Lung (tissue), 12 donors: ENCODE results near the gene ING2. TPM values are rescaled to one million over a fixed set of nuclear protein-coding genes. Genes with fewer than 3 reads are reported as not detected.
"Not testable (repeated sequence)": the region's sequence is repeated elsewhere in the genome, so short reads cannot be mapped to it uniquely, and the experiment has no call there.

ENCODE experiments used
- ATAC-seq: fragments of 200-7000 bp; cut with Tn5 transposase; one replicate; pipeline ENCODE4 v1.9.1; 2020; ENCODE audit warnings: moderate number of reproducible peaks; ENCODE audit not compliant: insufficient read depth, low FRiP score
- DNase-seq, 3 donors: peaks; one replicate each; pipeline ENCODE4 v3.0.0-alpha.2; 2013 to 2017
- H3K27ac ChIP-seq, 2 donors: one replicate each; pipeline ENCODE4 v1.5.1; 2013; ENCODE audit warnings: mild to moderate bottlenecking in 2 of 2, moderate library complexity in 2 of 2, control low read depth in 1 of 2, inconsistent platforms in 1 of 2, low read depth in 1 of 2, low read length in 1 of 2
- H3K27me3 ChIP-seq, 3 donors: one replicate each; pipeline ENCODE4 v1.5.1; 2013; ENCODE audit warnings: low read length in 2 of 3; ENCODE audit not compliant: control insufficient read depth in 3 of 3, insufficient read depth in 3 of 3
- H3K36me3 ChIP-seq, 4 donors: one replicate each; pipeline ENCODE4 v1.5.1; 2013; ENCODE audit warnings: low read length in 4 of 4, mild to moderate bottlenecking in 1 of 4, moderate library complexity in 1 of 4; ENCODE audit not compliant: control insufficient read depth in 4 of 4, insufficient read depth in 4 of 4
- H3K4me1 ChIP-seq, 5 donors: one replicate each; pipeline ENCODE4 v1.5.1; 2013; ENCODE audit warnings: low read length in 5 of 5, mild to moderate bottlenecking in 2 of 5, moderate library complexity in 1 of 5; ENCODE audit not compliant: control insufficient read depth in 5 of 5, insufficient read depth in 5 of 5
- H3K4me3 ChIP-seq: one replicate; pipeline ENCODE4 v1.5.1; 2013; ENCODE audit warnings: mild to moderate bottlenecking, control low read depth, moderate library complexity
- H3K9ac ChIP-seq, 2 donors: one replicate each; pipeline ENCODE4 v1.5.1; 2013; ENCODE audit warnings: low read length in 2 of 2, control low read depth in 1 of 2; ENCODE audit not compliant: insufficient read depth in 1 of 2
- H3K9me3 ChIP-seq, 4 donors: one replicate each; pipeline ENCODE4 v1.5.1; 2013; ENCODE audit warnings: low read length in 3 of 4, mild to moderate bottlenecking in 1 of 4, moderate library complexity in 1 of 4; ENCODE audit not compliant: control insufficient read depth in 4 of 4, insufficient read depth in 3 of 4
- CTCF ChIP-seq: IDR thresholded peaks from 2 replicates; pipeline ENCODE4 v1.5.1; 2012; ENCODE audit warnings: mild to moderate bottlenecking; ENCODE audit errors: control extremely low read depth, extremely low read depth
- WGBS, 2 donors: extraction: QIAGEN DNeasy Blood & Tissue Kit; methylation state at CpG; one replicate each; pipeline ENCODE4 v1.1.7; 2013; 5-methylcytosine and 5-hydroxymethylcytosine counted together
- polyA plus RNA-seq, 2 donors: library from polyadenylated mRNA; stranded (reverse); fragments of 200-250 nt; gene quantifications; one replicate each; pipeline ENCODE4 v1.2.1, GENCODE V29; 2013
- total RNA-seq, 2 donors: library from RNA; depleted of rRNA in 1 of 2; stranded (reverse); fragments of >200 nt in 1 of 2; gene quantifications; one replicate each; pipeline ENCODE4 v1.2.1, GENCODE V29; 2014 to 2021
- donor health status: control.
- donor health status: control.
- donor health status: Bipolar disorder and iron deficiency.
- donor health status: healthy.
- donor health status: DM: yes; HTN: yes; CAD: no.

ING2 gene
- total and polyA plus RNA-seq, 4 donors = 8.5 to 21.9 (median 9.8) TPM

- not testable (repeated sequence) for H3K9ac ChIP-seq, H3K27ac ChIP-seq, H3K36me3 ChIP-seq, H3K4me3 ChIP-seq, DNase-seq, ATAC-seq, H3K4me1 ChIP-seq, H3K27me3 ChIP-seq, H3K9me3 ChIP-seq
- WGBS, 2 donors = 51 to 54% methylated on average over 5 of the region's 5 CpGs
These were observed 39.0 kb upstream of the ING2 start for GRCh38 chr4:183465879-183466278.

GRCh38 chr4:183467246-183467645, 37.6 kb upstream of the ING2 start:
- no peak overlapping the region for H3K27ac ChIP-seq
- ATAC-seq = no peak
- no peaks in the 10 kb centered on the region for H3K4me1 ChIP-seq
- no peak for DNase-seq
- H3K27me3 ChIP-seq = no peaks in the 10 kb centered on the region
- WGBS, 2 donors = 97 to 98% methylated on average over 3 of the region's 3 CpGs
- no peak for TF ChIP-seq CTCF
- H3K4me3 ChIP-seq = no peak overlapping the region
- no peaks in the 10 kb centered on the region for H3K36me3 ChIP-seq
- peaks cover 0 to 3% (median 0%) of the 10 kb centered on the region in 4 donors for H3K9me3 ChIP-seq
- H3K9ac ChIP-seq = no peak overlapping the region

- WGBS, 2 donors = 54 to 69% methylated on average over 7 of the region's 7 CpGs
- H3K36me3 ChIP-seq = no peaks in the 10 kb centered on the region
These were observed 36.4 kb upstream of the ING2 start for GRCh38 chr4:183468210-183469095.

More at GRCh38 chr4:183468210-183469095, 36.4 kb upstream of the ING2 start:
- Histone ChIP-seq H3K4me1 (no peaks in the 10 kb centered on the region), H3K4me3 (no peak overlapping the region), H3K9ac (no peak overlapping the region), H3K27ac (no peak overlapping the region), H3K9me3 (peaks cover 0 to 3% (median 0%) of the 10 kb centered on the region in 4 donors), H3K27me3 (no peaks in the 10 kb centered on the region)
- DNase-seq (no peak), ATAC-seq (no peak)
- no peak for TF ChIP-seq CTCF
